ENCODE data around the gene IL1RN. TPM values are rescaled to one million over a fixed set of nuclear protein-coding genes. Genes with fewer than 3 reads are reported as not detected.
A peak's percentile ranks its signal among the peaks of the same experiment; 100 is the strongest.

IL1RN gene
- total and polyA plus RNA-seq, 2 of the 4 experiments (the other 2 are of a cell fraction) = not detected

DNA sequence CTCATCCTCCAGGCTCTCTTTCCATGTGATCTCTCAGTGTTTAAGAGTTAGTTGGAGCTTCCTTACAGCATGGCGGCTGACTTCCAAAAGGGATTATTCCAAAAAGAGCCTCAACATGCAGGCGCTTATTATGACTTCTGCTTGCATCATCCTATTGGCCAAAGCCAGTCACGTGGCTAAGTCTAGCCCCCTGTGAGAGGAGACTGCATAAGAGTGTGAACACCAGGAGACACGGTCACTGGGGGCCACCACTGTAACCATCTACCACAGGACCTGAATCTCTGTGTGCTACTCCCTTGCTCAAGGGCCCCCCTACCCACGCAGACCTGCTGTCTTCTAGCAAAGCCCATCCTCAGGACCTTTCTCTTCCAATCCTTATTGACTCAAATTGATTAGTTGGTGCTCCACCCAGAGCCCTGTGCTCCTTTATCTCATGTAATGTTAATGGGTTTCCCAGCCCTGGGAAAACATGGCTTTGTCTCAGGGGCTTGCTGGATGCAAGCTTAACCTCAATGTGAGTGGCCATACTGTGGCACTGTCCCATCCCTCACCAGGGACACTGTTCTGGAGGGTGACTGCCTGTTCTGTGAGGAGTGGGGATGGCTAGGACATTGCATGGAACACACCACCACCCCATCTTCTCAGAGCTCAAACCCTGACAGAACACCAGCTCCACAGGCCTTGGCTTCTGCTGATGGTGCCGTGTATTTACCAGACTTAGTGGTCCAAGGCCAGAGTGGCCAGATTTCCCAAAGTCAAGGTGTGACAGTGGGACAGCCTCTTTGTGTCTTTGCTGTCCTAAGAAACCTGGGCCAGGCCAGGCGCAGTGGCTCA lies 4.2 kb downstream of the IL1RN start:
- Histone ChIP-seq H2BK15ac (ENCODE audit: low read depth, low read length) (no peak overlapping the region), H3K27me3 (ENCODE audit: control insufficient read depth, insufficient read depth, low read length) (peaks cover 26% of the 10 kb centered on the region), H3K18ac (ENCODE audit: low read depth, low read length) (no peak overlapping the region), H2BK120ac (ENCODE audit: low read depth, low read length) (no peak overlapping the region), H3K4me3 (ENCODE audit: insufficient read depth, low read depth, low read length) (no peak overlapping the region), H3K36me3 (ENCODE audit: control insufficient read depth, insufficient read depth, low read length) (no peaks in the 10 kb centered on the region), H3K4me1 (ENCODE audit: control insufficient read depth, insufficient read depth, low read length) (no peaks in the 10 kb centered on the region), H3K4me2 (ENCODE audit: low read depth, low read length) (no peak overlapping the region), H3K27ac (ENCODE audit: insufficient read depth, low read length) (no peak overlapping the region), H2BK20ac (ENCODE audit: low read depth, low read length) (no peak overlapping the region), H4K91ac (ENCODE audit: insufficient read depth, low read depth, low read length) (no peak overlapping the region), H3K23ac (ENCODE audit: low read depth, low read length) (no peak overlapping the region), H3K9me1 (ENCODE audit: insufficient read depth, low read length) (no peaks in the 10 kb centered on the region), H2AK9ac (replicated peaks; ENCODE audit: low read depth, low read length, poor library complexity) (peak overlapping the region; percentile 71), H3K9me3 (ENCODE audit: control insufficient read depth, insufficient read depth, low read length) (no peaks in the 10 kb centered on the region), H4K8ac (ENCODE audit: low read depth in 2 of 2, low read length in 2 of 2) (no peak overlapping the region), H2BK5ac (ENCODE audit: low read depth, low read length, poor library complexity, severe bottlenecking) (no peak overlapping the region), H4K20me1 (ENCODE audit: insufficient read depth, low read length) (no peaks in the 10 kb centered on the region), H3K14ac (replicated peaks; ENCODE audit: low read depth, low read length) (no peak overlapping the region), H3K4ac (ENCODE audit: low read depth, low read length) (no peak overlapping the region), H2AFZ (replicated peaks; ENCODE audit: low read length, poor library complexity) (no peak overlapping the region), H3K79me1 (ENCODE audit: low read depth in 1 of 2, low read length in 2 of 2) (no peaks in the 10 kb centered on the region), H3K9ac (ENCODE audit: low read depth, low read length) (no peak overlapping the region), H3K56ac (ENCODE audit: extremely low read depth, insufficient read depth, low read length) (no peak overlapping the region), H2AK5ac (ENCODE audit: low read depth, low read length) (no peak overlapping the region), H4K5ac (ENCODE audit: low read depth, low read length) (no peak overlapping the region)
- intact Hi-C loops (cut with micrococcal nuclease) (no loop called here), in situ Hi-C loops (cut with MboI; ENCODE audit: low sequenced_read_pairs) (no loop called here), dilution Hi-C loops (cut with HindIII; ENCODE audit: low sequenced_read_pairs, unreplicated experiment) (no loop called here)
- no CpG with 5 or more reads among the region's 7 CpGs for WGBS, 2 experiments (ENCODE audit: extremely low coverage in 2 of 2, insufficient read length in 1 of 2)
- CTCF ChIA-PET = no interaction called here
- POLR2A ChIA-PET (ENCODE audit: unreplicated experiment) = no interaction called here
- BruUV-seq (replicated peaks) = no TSS peak
- no peak for TF ChIP-seq MXI1 (IDR thresholded peaks at IDR 0.05; ENCODE audit: borderline replicate concordance, low read depth, low read length)
- TF ChIP-seq, protein P1, sequence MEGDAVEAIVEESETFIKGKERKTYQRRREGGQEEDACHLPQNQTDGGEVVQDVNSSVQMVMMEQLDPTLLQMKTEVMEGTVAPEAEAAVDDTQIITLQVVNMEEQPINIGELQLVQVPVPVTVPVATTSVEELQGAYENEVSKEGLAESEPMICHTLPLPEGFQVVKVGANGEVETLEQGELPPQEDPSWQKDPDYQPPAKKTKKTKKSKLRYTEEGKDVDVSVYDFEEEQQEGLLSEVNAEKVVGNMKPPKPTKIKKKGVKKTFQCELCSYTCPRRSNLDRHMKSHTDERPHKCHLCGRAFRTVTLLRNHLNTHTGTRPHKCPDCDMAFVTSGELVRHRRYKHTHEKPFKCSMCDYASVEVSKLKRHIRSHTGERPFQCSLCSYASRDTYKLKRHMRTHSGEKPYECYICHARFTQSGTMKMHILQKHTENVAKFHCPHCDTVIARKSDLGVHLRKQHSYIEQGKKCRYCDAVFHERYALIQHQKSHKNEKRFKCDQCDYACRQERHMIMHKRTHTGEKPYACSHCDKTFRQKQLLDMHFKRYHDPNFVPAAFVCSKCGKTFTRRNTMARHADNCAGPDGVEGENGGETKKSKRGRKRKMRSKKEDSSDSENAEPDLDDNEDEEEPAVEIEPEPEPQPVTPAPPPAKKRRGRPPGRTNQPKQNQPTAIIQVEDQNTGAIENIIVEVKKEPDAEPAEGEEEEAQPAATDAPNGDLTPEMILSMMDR (conservative IDR thresholded peaks at IDR 0.05; ENCODE audit: low read depth, low read length) = no peak
- TF ChIP-seq, protein P2, sequence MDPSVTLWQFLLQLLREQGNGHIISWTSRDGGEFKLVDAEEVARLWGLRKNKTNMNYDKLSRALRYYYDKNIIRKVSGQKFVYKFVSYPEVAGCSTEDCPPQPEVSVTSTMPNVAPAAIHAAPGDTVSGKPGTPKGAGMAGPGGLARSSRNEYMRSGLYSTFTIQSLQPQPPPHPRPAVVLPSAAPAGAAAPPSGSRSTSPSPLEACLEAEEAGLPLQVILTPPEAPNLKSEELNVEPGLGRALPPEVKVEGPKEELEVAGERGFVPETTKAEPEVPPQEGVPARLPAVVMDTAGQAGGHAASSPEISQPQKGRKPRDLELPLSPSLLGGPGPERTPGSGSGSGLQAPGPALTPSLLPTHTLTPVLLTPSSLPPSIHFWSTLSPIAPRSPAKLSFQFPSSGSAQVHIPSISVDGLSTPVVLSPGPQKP (IDR thresholded peaks at IDR 0.05; ENCODE audit: borderline replicate concordance, low read depth, low read length) = no peak
- TF ChIP-seq, protein P3, sequence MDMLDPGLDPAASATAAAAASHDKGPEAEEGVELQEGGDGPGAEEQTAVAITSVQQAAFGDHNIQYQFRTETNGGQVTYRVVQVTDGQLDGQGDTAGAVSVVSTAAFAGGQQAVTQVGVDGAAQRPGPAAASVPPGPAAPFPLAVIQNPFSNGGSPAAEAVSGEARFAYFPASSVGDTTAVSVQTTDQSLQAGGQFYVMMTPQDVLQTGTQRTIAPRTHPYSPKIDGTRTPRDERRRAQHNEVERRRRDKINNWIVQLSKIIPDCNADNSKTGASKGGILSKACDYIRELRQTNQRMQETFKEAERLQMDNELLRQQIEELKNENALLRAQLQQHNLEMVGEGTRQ (IDR thresholded peaks at IDR 0.05; ENCODE audit: low read depth, low read length) = no peak
- TF ChIP-seq RCOR1 (IDR thresholded peaks at IDR 0.05; ENCODE audit: insufficient replicate concordance, low read length) = no peak
- DNase-seq (no peak), ATAC-seq (ENCODE audit: low read depth) (no peak)

All from IMR-90 (cell line).